GM08714 (cell line): ENCODE data around the gene ABCD3.
"Not testable (repeated sequence)": the region's sequence is repeated elsewhere in the genome, so short reads cannot be mapped to it uniquely, and the experiment has no call there.

Experiments used
- H3K4me3 ChIP-seq: fragments of 200-500 bp; sonication (Bioruptor generic); 2 replicates; pipeline ENCODE4 v1.5.1; 2014; ENCODE audit warnings: mild to moderate bottlenecking, low read length, inconsistent platforms
- ZNF274 ChIP-seq: IDR thresholded peaks from 2 replicates; pipeline ENCODE4 v1.6.1; 2012; ENCODE audit warnings: mild to moderate bottlenecking, low read depth, low read length

Gene ABCD3

GRCh38 chr1:94396356-94397010, 21.7 kb upstream of the ABCD3 start:
- no peak for TF ChIP-seq ZNF274
- H3K4me3 ChIP-seq: no peak overlapping the region

GRCh38 chr1:94398356-94398755, 19.8 kb upstream of the ABCD3 start:
- no peak for TF ChIP-seq ZNF274
- H3K4me3 ChIP-seq: no peak overlapping the region

GRCh38 chr1:94399453-94399852, 18.7 kb upstream of the ABCD3 start:
- TF ChIP-seq ZNF274: no peak
- H3K4me3 ChIP-seq: no peak overlapping the region

- no peak for TF ChIP-seq ZNF274
Observed at GRCh38 chr1:94401206-94401605, 17.0 kb upstream of the ABCD3 start.

GRCh38 chr1:94406446-94406845, 11.7 kb upstream of the ABCD3 start:
- no peak for TF ChIP-seq ZNF274
- no peak overlapping the region for H3K4me3 ChIP-seq

More at GRCh38 chr1:94401206-94401605, 17.0 kb upstream of the ABCD3 start:
- no peak overlapping the region for H3K4me3 ChIP-seq

- no peak overlapping the region for H3K4me3 ChIP-seq
- TF ChIP-seq ZNF274: no peak
Observed at GRCh38 chr1:94408104-94408830, 9.9 kb upstream of the ABCD3 start.

GRCh38 chr1:94411237-94411636, 7.0 kb upstream of the ABCD3 start:
- TF ChIP-seq ZNF274: no peak
- no peak overlapping the region for H3K4me3 ChIP-seq

GRCh38 chr1:94413311-94413710, 4.9 kb upstream of the ABCD3 start:
- no peak overlapping the region for H3K4me3 ChIP-seq
- TF ChIP-seq ZNF274: no peak

GRCh38 chr1:94416901-94417727, 1.1 kb upstream of the ABCD3 start:
- H3K4me3 ChIP-seq: peak overlapping the region; percentile 80
- TF ChIP-seq ZNF274: no peak

- TF ChIP-seq ZNF274: no peak
- H3K4me3 ChIP-seq: peak overlapping the region; percentile 80
Observed at GRCh38 chr1:94417728-94417977, 536 bp upstream of the ABCD3 start.

- H3K4me3 ChIP-seq: peak overlapping the region; percentile 81
- TF ChIP-seq ZNF274: no peak
Observed at GRCh38 chr1:94418664-94419655, 771 bp downstream of the ABCD3 start.

- H3K4me3 ChIP-seq: no peak overlapping the region
- TF ChIP-seq ZNF274: no peak
Observed at GRCh38 chr1:94422115-94422820, 4.1 kb downstream of the ABCD3 start.

GRCh38 chr1:94425821-94426484, 7.8 kb downstream of the ABCD3 start:
- TF ChIP-seq ZNF274: no peak
- H3K4me3 ChIP-seq: no peak overlapping the region

- not testable (repeated sequence) for H3K4me3 ChIP-seq
Observed at GRCh38 chr1:94426485-94426870, 8.3 kb downstream of the ABCD3 start.
